HEK293T (cell line): ENCODE results near the gene CLCA1.

Experiments
- ARNT ChIP-seq: fragments of 450-650 bp; IDR thresholded peaks from 2 replicates; pipeline ENCODE4 v1.6.1; 2017; ENCODE audit warnings: mild to moderate bottlenecking
- BHLHE40 ChIP-seq: fragments of 450-650 bp; IDR thresholded peaks from 2 replicates; pipeline ENCODE4 v1.6.1; 2016; ENCODE audit warnings: mild to moderate bottlenecking, moderate library complexity, borderline replicate concordance
- CTBP1 ChIP-seq: fragments of 450-650 bp; IDR thresholded peaks from 2 replicates; pipeline ENCODE4 v1.6.1; 2016; ENCODE audit warnings: borderline replicate concordance
- ELF4 ChIP-seq: fragments of 450-650 bp; IDR thresholded peaks from 2 replicates; pipeline ENCODE4 v1.6.1; 2017; ENCODE audit warnings: antibody characterized with exemption
- L3MBTL2 ChIP-seq: fragments of 450-650 bp; conservative IDR thresholded peaks from 2 replicates; pipeline ENCODE4 v1.6.1; 2016; ENCODE audit warnings: mild to moderate bottlenecking
- SP1 ChIP-seq: fragments of 450-650 bp; IDR thresholded peaks from 2 replicates; pipeline ENCODE4 v1.6.1; 2017
- TARDBP ChIP-seq: fragments of 450-650 bp; IDR thresholded peaks from 2 replicates; pipeline ENCODE4 v1.6.1; 2016
- ZNF384 ChIP-seq: fragments of 450-650 bp; IDR thresholded peaks from 2 replicates; pipeline ENCODE4 v1.6.1; 2016

GRCh38 chr1:86478416-86479156, 9.9 kb downstream of the CLCA1 start:
- no peak for TF ChIP-seq BHLHE40
- no peak for TF ChIP-seq L3MBTL2
- no peak for TF ChIP-seq ARNT
- no peak for TF ChIP-seq TARDBP
- no peak for TF ChIP-seq CTBP1
- TF ChIP-seq ZNF384: no peak
- no peak for TF ChIP-seq SP1
- no peak for TF ChIP-seq ELF4
